Measurements from ENCODE around the gene FUT1. TPM values are rescaled to one million over a fixed set of nuclear protein-coding genes. Genes with fewer than 3 reads are reported as not detected.

FUT1 gene
- total and polyA plus RNA-seq, 2 donors (not counting 3 experiments of a cell fraction or from before 2014, with no cell fraction given), result 1.9 to 4.8 TPM

GRCh38 chr19:48720251-48720612, 32.2 kb downstream of the FUT1 start:
- Histone ChIP-seq H3K9ac (replicated peaks; ENCODE audit: extremely low read depth, insufficient read depth, low read length) (no peak overlapping the region), H3K4me1 (ENCODE audit: control insufficient read depth, extremely low read depth, insufficient read depth, low read length) (peaks cover 12% of the 10 kb centered on the region), H3K9me3 (replicated peaks; ENCODE audit: control insufficient read depth, insufficient read depth, low read length) (no peaks in the 10 kb centered on the region), H3K36me3 (ENCODE audit: control insufficient read depth in 2 of 2, extremely low read depth in 1 of 2, insufficient read depth in 2 of 2, low read length in 2 of 2) (peaks cover 5 to 18% of the 10 kb centered on the region in 2 experiments), H3K4me3 (replicated peaks in 1 of 3; ENCODE audit: insufficient read depth in 1 of 3, low read depth in 1 of 3, low read length in 3 of 3) (no peak overlapping the region), H2AFZ (ENCODE audit: low read depth, low read length) (no peak overlapping the region), H3K4me2 (ENCODE audit: insufficient read depth, low read length) (no peak overlapping the region), H3K79me2 (ENCODE audit: control insufficient read depth, insufficient read depth, low read length) (no peaks in the 10 kb centered on the region), H3K9me1 (replicated peaks; ENCODE audit: control insufficient read depth, extremely low read depth, insufficient read depth, low read length) (no peaks in the 10 kb centered on the region), H3K27me3 (ENCODE audit: control insufficient read depth in 2 of 2, insufficient read depth in 2 of 2, low read length in 2 of 2) (no peaks in the 10 kb centered on the region), H3K27ac (ENCODE audit: insufficient read depth, low read depth, low read length) (no peak overlapping the region), H4K20me1 (replicated peaks; ENCODE audit: control insufficient read depth, extremely low read depth, insufficient read depth, low read length) (no peaks in the 10 kb centered on the region)
- dilution Hi-C loops (cut with MboI; ENCODE audit: extremely low pct_ligation_motif_present, low sequenced_read_pairs), result no loop called here
- BruUV-seq (replicated peaks), result no TSS peak
- no peak for FAIRE-seq
- TF ChIP-seq MAX (IDR thresholded peaks at IDR 0.05; ENCODE audit: insufficient read depth, insufficient read length) (no peak), CTCF (IDR thresholded peaks at IDR 0.05; ENCODE audit: extremely low read depth in 1 of 2, insufficient read depth in 1 of 2, low read depth in 1 of 2, low read length in 2 of 2) (no peak), GATA2 (IDR thresholded peaks at IDR 0.05; ENCODE audit: insufficient read depth, insufficient read length, low read depth, low read length) (no peak), POLR2A (IDR thresholded peaks at IDR 0.05; ENCODE audit: low read depth, low read length) (no peak), MYC (IDR thresholded peaks at IDR 0.05; ENCODE audit: low read depth, low read length) (no peak), EZH2 (IDR thresholded peaks at IDR 0.05; ENCODE audit: borderline replicate concordance, low read depth, low read length, severe bottlenecking) (no peak), JUN (IDR thresholded peaks at IDR 0.05; ENCODE audit: borderline replicate concordance, insufficient read depth, insufficient read length, low read depth) (no peak), FOS (IDR thresholded peaks at IDR 0.05; ENCODE audit: borderline replicate concordance, insufficient read depth, low read length) (no peak), POLR2AphosphoS5 (IDR thresholded peaks at IDR 0.05; ENCODE audit: insufficient read depth, low read depth, low read length) (no peak)
- no peak for DNase-seq (ENCODE audit: low read depth, low spot score)
- ChIA-PET CTCF (interaction anchor here (1.2 kb wide), 1 partner anchor 46 kb away, joined by 3 read pairs; no protein-coding TSS in a partner anchor), POLR2A (interaction anchor here (0.6 kb wide), 1 partner anchor 1857 kb away, joined by 3 read pairs; no protein-coding TSS in a partner anchor)
- intact Hi-C loops (cut with micrococcal nuclease), result no loop called here
